OCI-LY7 (cell line): ENCODE measurements around the gene ITGB7.

Experiments
- EZH2phosphoT487 ChIP-seq: fragments of 200-600 bp; sonication (generic); IDR thresholded peaks from 2 replicates; pipeline ENCODE4 v1.6.1; 2018; ENCODE audit warnings: low read depth, borderline replicate concordance, mild to moderate bottlenecking, mixed run types, antibody characterized with exemption, low read length, moderate library complexity, mixed read lengths
- TF ChIP-seq, protein P1 (sequence below): fragments of 200-600 bp; sonication (generic); conservative IDR thresholded peaks from 2 replicates; pipeline ENCODE4 v1.5.1; 2014; ENCODE audit warnings: mild to moderate bottlenecking, antibody characterized with exemption, low read length, moderate library complexity, mixed read lengths

GRCh38 chr12:53143355-53143754, 63.7 kb downstream of the ITGB7 start:
- TF ChIP-seq, protein P1, sequence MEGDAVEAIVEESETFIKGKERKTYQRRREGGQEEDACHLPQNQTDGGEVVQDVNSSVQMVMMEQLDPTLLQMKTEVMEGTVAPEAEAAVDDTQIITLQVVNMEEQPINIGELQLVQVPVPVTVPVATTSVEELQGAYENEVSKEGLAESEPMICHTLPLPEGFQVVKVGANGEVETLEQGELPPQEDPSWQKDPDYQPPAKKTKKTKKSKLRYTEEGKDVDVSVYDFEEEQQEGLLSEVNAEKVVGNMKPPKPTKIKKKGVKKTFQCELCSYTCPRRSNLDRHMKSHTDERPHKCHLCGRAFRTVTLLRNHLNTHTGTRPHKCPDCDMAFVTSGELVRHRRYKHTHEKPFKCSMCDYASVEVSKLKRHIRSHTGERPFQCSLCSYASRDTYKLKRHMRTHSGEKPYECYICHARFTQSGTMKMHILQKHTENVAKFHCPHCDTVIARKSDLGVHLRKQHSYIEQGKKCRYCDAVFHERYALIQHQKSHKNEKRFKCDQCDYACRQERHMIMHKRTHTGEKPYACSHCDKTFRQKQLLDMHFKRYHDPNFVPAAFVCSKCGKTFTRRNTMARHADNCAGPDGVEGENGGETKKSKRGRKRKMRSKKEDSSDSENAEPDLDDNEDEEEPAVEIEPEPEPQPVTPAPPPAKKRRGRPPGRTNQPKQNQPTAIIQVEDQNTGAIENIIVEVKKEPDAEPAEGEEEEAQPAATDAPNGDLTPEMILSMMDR, result no peak
- no peak for TF ChIP-seq EZH2phosphoT487
